Ammon's horn (tissue), 1 donor: ENCODE results near the gene CT47C1.
"Not testable (repeated sequence)": the region's sequence is repeated elsewhere in the genome, so short reads cannot be mapped to it uniquely, and the experiment has no call there.

Experiments
- DNase-seq: peaks from one replicate; pipeline ENCODE4 v3.0.0-alpha.2; 2016; ENCODE audit warnings: low spot score

The CT47C1 gene

DNA sequence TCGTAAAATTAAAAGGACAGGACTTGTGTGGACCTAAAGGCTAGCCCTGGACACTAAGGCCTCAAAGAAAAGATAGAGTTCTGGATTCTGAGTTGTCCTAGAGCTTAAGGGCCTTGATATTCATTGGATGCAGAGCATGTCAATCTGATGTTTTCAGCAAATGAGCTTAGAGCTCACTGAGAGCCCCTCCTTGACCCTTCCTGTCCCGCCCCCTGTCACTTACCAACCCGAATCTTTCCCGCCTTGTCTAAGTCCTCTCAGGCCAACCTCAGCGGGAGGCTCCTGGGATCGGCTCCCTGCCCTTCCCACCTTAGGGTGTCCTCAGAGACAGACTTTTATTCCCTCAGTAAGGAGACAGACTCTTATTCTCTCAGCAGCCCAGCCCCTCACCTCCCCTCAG, at the start of gene CT47C1:
Gene CT47C1, plus strand, starts transcription at position 250 of the 400 bp plus-strand sequence. CDS start 233 bp downstream, outside the sequence.
- no peak for DNase-seq

DNA sequence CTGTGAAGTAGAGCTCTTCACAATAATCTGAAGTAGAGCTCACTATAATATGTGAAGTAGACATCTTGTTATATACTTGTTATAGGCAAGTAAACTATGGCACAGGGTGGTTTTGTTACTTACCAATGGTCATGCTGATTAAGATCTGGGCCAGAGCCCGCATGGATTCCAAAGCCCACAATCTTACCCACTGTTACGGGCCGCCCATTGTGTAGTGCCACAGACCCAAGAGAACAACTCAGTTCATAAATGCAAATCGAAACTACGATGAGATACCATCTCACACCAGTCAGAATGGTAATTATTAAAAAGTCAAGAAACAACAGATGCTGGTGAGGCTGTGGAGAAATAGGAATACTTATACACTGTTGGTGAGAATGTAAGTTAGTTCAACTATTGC, 46.9 kb upstream of the CT47C1 start:
- DNase-seq: no peak

DNA sequence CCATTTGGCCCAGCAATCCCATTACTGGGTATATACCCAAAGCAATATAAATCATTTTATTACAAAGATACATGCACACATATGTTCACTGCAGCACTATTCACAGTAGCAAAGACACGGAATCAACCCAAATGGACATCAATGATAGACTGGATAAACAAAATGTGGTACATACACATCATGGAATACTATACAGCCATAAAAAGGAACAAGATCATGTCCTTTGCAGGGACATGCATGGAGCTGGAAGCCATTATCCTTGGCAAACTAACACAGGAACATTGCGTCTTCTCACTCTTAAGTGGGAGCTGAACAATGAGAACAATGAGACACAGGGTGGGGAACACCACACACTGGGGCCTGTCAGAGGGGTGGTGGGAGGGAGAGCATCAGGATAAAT, 46.4 kb upstream of the CT47C1 start:
- DNase-seq: not testable (repeated sequence)

DNA sequence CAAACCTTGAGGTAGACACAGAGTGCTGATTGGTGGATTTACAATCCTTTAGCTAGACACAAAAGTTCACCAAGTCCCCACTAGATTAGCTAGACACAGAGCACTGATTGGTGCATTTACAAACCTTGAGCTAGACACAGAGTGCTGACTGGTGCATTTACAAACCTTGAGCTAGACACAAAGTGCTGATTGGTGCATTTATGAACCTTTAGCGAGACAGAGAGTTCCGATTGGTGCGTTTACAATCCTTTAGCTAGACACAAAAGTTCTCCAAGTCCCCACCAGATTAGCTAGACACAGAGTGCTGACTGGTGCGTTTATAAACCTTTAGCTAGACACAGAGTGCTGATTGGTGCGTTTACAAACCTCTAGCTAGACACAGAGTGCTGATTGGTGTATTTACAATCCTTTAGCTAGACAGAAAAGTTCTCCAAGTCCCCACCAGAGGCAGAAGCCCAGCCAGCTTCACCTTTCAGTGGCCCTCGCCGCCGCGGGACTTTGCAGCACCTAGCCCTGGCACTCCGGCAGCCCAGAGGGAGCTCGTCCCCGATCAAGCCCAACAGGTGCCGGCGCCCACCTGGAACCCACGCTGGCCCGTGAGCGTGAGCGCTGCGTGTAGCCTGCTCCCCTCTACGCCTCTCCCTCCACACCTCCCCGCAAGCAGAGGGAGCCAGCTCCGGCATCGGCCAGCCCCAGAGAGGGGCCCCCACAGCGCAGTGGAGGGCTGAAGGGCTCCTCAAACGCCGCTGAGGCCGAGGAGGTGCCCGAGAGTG, 44.6 kb upstream of the CT47C1 start:
- DNase-seq: not testable (repeated sequence)

DNA sequence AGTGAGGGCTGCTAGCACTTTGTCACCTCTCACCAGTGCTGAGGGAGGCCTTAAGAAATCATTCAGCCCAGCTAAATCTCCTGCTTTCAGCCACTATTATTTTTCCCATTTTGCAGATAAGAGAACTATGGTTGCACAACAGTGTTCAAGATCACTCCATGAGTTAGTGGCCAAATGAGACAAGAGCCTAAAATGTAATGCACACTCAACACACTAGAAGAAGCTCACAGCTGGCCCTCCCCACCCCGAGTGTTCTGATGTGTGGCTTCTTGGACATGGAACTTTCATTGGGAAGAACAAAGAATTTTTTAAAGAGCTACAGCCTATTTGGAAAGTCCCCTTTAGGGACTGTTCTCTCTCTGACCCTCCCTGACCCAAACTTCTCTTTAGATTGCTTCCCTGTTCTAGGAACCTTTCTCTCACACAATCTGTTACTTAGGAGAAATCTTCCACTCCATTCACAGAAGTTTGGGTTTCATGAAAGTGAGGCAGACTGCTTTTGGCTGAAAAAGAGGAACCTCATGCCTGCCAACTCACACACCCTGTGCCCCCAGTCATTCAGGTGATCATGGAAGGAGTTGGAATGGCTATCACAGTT, 44.0 kb upstream of the CT47C1 start:
- DNase-seq: no peak

DNA sequence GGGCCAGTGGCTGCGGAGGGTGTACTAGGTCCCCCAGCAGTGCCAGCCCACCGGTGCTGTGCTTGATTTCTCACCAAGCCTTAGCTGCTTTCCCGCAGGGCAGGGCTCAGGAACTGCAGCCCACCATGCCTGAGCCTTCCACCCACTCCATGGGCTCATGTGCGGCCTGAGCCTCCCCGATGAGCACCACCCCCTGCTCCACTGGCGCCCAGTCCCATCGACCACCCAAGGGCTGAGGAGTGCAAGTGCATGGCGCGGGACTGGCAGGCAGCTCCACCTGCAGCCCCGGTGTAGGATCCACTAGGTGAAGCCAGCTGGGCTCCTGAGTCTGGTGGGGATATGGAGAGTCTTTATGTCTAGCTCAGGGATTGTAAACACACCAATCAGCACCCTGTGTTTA, 43.1 kb upstream of the CT47C1 start:
- DNase-seq: not testable (repeated sequence)

DNA sequence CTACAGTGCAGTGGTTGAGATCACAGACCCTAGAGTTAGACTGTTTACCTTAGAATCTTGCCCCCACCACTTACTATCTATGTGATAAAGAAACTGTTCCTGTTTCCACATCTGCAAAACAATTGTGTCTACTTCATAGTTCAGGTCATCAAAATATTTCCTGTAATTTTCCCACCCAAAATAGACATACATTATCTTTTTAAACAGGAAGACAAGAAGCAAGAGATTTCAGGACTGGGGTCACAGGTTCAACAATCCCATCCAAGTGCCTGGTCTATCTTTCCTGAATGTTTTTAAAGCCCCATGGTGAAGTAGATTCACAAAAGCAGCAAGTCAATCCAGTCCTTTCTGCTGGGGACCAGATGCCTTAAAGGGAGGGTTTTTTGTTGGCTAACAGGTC, 41.8 kb upstream of the CT47C1 start:
- no peak for DNase-seq

DNA sequence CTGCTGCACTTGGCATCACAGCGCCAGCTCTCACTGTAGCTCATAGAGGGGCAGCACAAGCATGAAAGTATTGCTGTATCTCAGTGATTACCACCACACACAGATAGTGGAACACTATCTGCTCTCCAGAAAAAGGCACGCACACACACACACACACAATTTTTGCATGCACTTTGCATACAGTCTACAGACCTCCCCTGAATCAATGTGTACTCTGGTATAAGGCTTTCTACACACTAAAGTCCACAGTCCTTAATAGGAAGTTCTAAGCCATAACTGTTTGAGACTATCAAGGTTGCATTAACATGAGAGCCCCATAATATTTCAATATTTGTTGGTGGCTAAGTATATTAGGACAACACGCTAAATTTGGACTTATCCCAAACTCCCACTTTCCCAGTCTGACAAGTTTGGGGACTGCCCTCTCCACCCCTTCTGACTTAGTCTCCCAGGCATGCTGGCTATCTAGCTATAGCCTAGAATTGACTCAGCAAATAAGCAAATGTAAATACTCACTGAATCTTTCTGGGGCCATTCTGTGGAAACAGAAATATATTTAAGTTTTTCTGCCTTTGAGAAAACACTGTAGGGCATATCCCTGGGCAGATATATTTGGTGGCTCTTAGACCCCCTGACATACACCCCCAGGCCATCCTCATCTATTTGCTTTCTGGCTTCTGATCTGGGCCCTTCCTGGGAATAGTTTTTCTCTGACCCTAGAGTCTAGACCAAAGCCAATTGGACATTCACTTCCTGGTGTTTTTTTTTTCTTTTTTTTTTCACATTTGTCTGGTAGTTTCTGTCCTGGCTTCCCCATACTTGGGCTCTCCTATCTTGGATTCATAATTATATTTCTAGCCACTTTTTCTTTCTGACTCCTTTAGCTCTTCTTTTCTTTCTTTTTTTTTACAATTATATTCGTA, 36.4 kb upstream of the CT47C1 start:
- no peak for DNase-seq

DNA sequence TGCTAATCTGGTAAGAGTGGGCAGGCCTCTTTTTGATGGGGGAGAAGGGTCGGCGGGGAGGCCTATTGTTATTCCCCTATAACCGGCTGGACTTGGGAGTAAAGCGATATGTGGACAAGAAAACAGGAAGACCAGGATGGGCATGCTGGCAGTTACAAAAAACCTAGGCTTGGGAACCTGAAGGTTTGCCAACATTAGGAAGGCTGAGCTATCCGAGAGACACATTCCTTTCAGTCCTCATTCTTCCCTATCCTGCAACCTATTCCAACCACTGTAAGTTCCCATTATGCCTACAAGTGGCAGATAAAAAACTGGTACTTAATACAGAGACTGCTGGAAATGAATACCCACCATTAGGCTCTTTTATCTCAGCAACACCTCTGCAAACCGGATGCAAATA, 32.4 kb upstream of the CT47C1 start:
- DNase-seq: no peak

DNA sequence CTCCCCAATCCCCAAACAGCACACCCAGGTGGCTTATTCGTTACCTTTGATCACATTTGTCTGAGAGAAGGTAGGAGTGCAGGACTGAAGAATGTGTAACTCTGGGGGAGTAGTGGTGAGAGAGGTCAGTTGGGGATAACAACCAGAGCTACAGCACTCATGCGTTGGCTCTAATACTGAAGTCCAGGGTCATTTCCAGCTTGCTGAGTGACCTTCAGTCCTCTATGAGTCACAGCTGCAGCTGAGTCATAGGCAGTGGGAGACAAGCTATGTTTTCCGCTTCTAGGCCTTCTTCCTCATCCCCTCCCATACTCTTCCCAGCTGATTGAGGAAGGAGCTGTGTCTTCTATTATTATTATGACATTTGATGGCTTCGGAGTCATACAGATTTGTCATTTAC, 31.6 kb upstream of the CT47C1 start:
- no peak for DNase-seq

DNA sequence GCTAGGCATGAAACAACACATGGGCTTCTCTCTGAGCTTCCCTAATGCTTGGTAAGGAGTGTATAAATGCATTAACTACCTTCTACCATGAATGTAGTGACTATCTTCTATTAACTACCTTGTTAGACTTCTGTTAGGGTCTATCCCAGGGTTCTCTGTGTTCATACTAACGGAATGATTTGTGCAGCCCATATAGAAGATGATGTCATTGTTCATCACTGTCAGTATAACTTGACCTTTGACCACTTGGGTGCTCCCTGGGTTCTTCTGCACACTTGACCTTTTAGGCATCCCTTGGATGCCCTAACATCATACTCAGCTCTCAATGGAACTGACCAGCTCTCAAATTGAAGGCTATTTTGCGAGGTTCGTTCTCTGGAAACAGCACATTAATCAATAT, 30.8 kb upstream of the CT47C1 start:
- no peak for DNase-seq

DNA sequence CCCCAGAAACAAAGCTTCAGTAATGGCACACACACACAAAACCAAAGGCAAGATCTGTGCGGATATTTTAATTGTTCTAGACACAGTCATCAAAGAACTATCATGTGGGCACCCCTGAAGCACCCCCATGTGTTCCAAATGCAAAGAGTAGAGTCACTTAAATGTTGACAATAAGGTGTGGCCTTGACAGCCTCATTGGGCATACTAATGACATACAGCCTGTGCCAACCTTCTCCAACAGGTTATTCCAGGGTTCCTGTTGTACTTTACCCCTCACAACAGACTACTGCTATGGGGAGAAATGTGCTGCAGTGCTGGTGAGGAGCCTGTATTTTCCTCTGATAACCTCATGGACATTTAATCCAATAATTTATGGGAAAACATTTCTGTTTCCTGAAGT, 29.8 kb upstream of the CT47C1 start:
- no peak for DNase-seq

DNA sequence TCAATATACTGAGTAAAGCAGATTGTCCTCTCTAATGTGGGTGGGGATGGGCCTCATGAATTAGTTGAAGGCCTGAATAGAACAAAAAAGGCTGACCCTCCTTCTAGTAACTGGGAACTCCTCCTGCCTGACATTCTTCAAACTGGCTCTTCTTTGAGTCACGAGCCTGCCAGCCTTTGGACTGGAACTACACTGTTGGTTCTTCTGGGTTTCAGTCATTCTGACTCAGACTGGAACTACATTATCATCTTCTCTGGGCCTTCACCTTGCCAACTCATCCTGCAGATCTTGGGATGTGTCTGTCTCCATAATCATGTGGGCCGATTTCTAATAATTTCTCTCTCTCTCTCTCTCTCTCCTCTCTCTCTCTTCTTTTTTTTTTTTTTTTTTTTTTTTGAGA, 26.9 kb upstream of the CT47C1 start:
- DNase-seq: no peak

DNA sequence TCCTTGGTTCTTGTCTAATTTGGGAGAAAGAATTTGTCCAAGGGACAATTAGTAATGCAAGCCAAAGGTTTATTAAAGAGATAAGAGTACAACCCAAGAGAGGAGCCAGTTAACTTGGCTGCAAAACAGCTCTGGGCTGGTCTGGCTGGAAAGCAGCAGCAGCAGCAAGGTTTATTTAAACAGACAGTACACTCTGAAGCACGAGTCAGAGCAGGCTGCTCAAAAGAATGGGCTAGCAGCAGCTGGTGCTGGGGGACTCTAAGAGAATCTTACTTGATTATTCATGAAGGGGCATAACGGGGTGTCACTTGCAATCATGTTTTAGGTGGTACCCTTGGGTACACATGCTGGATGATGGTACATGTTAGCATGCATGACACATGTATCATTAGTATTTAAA, 17.1 kb upstream of the CT47C1 start:
- no peak for DNase-seq

DNA sequence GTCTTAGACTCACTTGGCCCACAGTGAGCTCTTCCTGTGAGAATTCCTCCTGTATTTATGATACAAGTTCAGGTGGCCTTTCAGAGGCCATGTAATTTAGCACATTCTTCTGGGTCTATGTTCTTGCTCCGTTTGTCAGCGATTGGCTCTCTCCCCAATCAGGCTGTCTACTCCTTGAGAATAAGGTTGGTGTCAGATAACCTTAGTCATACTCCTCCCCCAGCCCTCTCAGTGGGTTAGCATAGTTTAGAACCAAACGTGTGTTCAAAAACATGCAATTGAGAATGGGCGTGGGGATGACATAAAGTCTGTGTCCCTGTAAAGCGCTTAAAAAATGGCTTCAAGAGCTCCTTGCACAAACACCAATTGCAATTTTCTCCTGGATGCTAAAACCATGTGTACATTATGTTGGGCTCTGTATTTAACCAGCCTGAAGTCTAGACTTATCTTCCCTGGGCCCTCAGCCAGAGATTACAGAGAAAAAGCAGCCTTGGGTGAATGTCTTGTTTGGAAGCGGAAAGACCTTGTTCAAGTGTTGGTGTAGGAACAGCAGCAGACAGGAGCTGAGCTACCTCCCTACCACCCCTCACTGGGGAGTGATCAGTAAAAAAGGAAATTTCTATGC, 9.9 kb upstream of the CT47C1 start:
- no peak for DNase-seq

DNA sequence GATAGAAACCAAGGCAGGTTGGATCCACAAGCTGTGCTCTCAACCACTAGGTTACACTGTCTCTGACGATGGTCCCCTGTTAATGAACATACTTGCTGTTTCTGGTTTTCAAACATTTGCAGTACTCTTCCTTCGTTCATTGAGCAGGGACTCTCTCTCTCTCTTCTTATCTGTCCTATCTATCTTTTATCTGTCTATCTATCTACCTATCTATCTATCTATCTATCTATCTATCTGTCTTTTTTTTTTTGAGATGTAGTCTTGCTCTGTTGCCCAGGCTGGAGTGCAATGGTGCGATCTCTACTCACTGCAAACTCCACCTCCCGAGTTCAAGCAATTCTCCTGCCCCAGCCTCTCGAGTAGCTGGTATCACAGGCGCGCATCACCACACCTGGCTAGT, 9.4 kb upstream of the CT47C1 start:
- DNase-seq: no peak

DNA sequence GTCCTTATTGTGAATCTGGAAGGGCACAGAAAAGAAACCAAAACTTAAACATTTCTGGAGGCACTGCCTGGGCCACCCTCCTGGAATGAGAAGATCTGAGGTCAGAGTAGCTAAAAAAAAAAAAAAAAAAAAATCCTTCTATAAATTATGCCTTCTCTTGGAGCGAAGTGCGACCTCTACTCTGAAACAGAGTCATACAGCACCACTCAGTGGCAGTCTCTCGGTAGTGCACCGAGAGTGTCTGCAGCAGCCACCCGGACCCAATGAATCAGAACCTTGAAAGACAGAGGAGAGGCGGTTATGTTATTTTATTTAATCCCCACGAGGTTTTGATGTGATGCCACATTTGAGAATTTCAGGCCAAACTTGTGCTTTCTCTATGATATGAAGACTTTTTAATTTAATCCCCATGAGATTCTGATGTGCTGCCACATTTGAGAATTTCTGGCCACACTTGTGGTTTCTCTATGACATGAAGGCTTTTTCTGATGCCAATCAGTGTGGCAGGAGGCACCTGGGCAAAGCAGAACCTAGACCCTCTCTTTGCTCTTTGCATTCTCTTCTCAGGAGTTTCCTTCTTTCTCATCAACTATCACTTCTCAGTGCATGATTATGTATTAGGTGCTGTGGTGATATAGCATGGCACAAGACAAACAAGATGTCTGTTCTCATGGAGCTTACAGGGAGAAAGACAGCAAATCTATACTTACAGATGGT, 5.6 kb upstream of the CT47C1 start:
- peak; percentile 67 for DNase-seq

DNA sequence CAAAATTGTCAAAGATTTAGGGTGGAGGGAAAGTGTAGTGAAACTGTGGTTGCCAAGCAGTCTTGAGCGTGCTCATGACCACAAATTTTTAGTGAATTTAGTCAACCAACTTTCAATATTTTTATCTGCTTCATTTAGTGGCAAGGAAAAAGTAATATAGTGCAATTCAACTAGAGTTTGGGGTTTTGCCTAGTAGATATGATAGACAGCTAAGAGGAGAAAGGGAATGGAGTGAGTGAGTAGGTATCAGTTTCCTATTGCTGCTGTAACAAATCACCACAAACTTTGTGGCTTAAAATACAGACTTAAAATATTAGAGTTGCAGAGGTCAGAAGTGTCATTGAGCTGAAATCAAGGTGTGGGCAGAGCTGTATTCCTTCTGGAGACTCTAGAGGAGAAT, 3.7 kb upstream of the CT47C1 start:
- no peak for DNase-seq

DNA sequence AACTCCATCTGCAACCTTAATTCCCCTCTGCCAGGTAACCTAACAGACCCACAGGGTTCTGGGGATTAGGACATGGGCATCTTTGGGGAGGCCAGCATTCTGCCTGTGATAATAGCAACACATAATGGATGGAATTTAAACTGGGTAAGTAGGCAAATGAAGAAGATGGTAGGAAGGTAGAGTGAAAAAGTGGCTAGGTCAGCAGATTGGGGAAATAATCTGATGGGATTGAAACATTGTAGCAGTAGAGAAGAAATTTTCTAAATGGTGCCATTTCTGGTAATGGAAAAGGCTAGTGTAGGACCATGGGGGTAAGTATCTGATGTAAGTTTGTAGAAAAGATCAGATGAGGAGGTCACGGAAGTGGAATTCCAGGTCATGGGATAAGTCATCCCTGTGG, 3.0 kb upstream of the CT47C1 start:
- DNase-seq: no peak

DNA sequence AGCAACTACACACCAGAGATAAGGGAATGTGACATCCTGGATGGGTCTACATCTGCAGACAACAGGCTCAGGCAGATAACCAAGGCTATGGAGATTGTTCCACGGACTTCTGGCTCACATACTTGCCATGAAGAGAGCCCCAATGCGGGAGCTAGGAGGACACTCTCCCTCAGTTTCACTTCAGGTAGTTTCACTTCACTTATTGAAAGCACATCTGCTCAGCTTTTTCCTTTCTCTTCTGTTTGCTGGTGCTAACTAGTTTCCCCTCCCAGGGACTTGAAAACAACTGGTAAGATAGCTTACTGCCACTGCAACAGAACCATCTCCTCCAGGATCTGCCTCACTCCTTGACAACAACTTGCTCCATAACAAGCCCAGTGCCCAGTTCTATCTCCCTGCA, 1.4 kb upstream of the CT47C1 start:
- DNase-seq: peak; percentile 2

DNA sequence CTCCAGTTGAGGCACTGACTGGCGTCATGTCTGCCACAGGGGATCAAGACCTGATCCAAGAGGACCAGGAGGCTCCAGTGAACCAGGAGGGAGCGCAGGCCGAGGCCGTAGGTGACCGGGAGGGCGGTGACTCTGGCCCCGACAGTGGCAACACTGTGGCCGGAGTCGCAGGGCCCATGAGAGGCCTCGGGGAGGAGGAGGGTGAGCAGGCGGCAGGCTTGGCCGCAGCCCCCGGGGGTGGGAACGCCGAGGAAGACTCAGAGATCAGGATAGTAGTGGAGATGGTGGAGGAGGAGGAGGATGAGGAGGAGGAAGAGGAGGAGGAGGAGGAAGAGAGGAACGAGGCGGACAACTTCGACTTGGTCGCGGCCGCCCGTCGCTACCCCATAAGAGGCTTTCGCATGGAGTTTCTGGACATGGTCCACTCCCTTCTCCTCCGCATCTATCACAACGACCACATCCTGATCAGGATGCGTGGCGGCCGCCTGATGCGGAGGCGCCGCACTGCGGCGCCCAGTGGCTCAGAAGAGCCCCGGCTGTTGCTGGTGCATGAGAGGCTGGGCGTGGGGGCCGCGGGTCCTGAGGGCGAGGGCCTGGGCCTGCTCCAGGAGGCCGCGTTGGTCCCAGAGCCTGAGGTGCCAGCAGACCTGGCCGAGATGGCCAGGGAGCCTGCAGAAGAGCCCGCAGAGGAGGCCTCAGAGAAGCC, 560 bp downstream of the CT47C1 start:
- DNase-seq: no peak
